H1 (cell line): Measurements from ENCODE around the gene SLC1A2. TPM values are rescaled to one million over a fixed set of nuclear protein-coding genes. Genes with fewer than 3 reads are reported as not detected.
A peak's percentile ranks its signal among the peaks of the same experiment; 100 is the strongest.

Experiments used
- CTCF ChIA-PET: fragments of 300-600 bp; sonication (Branson Sonifier 250); formaldehyde crosslinking; loops from one replicate; lab custom pipeline; 2021; ENCODE audit not compliant: partially characterized antibody; lab: Charles Lee
- POLR2A ChIA-PET: fragments of 300-600 bp; sonication (Branson Sonifier 250); formaldehyde crosslinking; loops from one replicate; lab custom pipeline; 2021; ENCODE audit warnings: inconsistent platforms; ENCODE audit not compliant: partially characterized antibody; lab: Charles Lee
- DNase-seq, 2 experiments: peaks; one replicate each; pipeline versions ENCODE4 v3.0.0 to v3.0.0-alpha.2; 2010 to 2022; ENCODE audit warnings: low spot score in 2 of 2, low read depth in 1 of 2, mixed read lengths in 1 of 2
- FAIRE-seq: peaks from 2 replicates; lab custom pipeline; 2011; peaks lifted over from hg19 to GRCh38; lab: Jason Lieb, UNC
- H2AFZ ChIP-seq: 2 replicates; pipeline ENCODE4 v1.8.1; 2012; ENCODE audit warnings: low read length, inconsistent platforms
- H2AK5ac ChIP-seq: 2 replicates; pipeline ENCODE4 v1.6.1; 2013; ENCODE audit warnings: low read depth, low read length
- H2BK120ac ChIP-seq: replicated peaks from 2 replicates; pipeline ENCODE3; 2013; ENCODE audit warnings: low read depth, low read length, inconsistent platforms
- H2BK12ac ChIP-seq: 2 replicates; pipeline ENCODE4 v1.6.1; 2013; ENCODE audit warnings: low read depth, low read length
- H2BK15ac ChIP-seq: 2 replicates; pipeline ENCODE4 v1.6.1; 2013; ENCODE audit warnings: low read length
- H2BK20ac ChIP-seq: 2 replicates; pipeline ENCODE4 v1.6.1; 2013; ENCODE audit warnings: low read length
- H2BK5ac ChIP-seq: 2 replicates; pipeline ENCODE4 v1.6.1; 2013; ENCODE audit warnings: low read depth, low read length
- H3K14ac ChIP-seq: 2 replicates; pipeline ENCODE4 v1.6.1; 2013; ENCODE audit warnings: inconsistent platforms; ENCODE audit not compliant: insufficient read length
- H3K18ac ChIP-seq: 2 replicates; pipeline ENCODE4 v1.6.1; 2013; ENCODE audit warnings: low read length; ENCODE audit errors: extremely low read depth
- H3K23ac ChIP-seq: 2 replicates; pipeline ENCODE4 v1.6.1; 2013; ENCODE audit warnings: inconsistent platforms; ENCODE audit not compliant: insufficient read length
- H3K23me2 ChIP-seq: 2 replicates; pipeline ENCODE4 v1.6.1; 2013; ENCODE audit warnings: low read depth, low read length
- H3K27ac ChIP-seq: 2 replicates; pipeline ENCODE4 v1.6.1; 2011; ENCODE audit warnings: low read depth, low read length, inconsistent platforms
- H3K27me3 ChIP-seq, 4 experiments: replicated peaks in 1 of 4; 1 replicate in 1 of 4; 2 replicates in 3 of 4; pipeline versions ENCODE4 v1.6.1 to v1.8.1; 2011 to 2013; ENCODE audit warnings: low read length in 3 of 4, mild to moderate bottlenecking in 3 of 4, inconsistent platforms in 2 of 4, mixed read lengths in 2 of 4, moderate library complexity in 1 of 4; ENCODE audit not compliant: control insufficient read depth in 3 of 4, insufficient read depth in 3 of 4; ENCODE audit errors: extremely low read depth in 1 of 4
- H3K36me3 ChIP-seq, 4 experiments: 2 replicates each; pipeline versions ENCODE4 v1.6.1 to v1.8.1; 2011 to 2013; ENCODE audit warnings: mild to moderate bottlenecking in 4 of 4, low read length in 3 of 4, moderate library complexity in 2 of 4, control low read depth in 1 of 4, inconsistent platforms in 1 of 4; ENCODE audit not compliant: insufficient read depth in 4 of 4, control insufficient read depth in 2 of 4
- H3K4ac ChIP-seq: replicated peaks from 2 replicates; pipeline ENCODE3; 2013; ENCODE audit warnings: low read length, low read depth, mixed read lengths, inconsistent platforms; ENCODE audit not compliant: insufficient read length
- H3K4me1 ChIP-seq, 4 experiments: replicated peaks in 1 of 4; 1 replicate in 1 of 4; 2 replicates in 3 of 4; pipeline versions ENCODE4 v1.6.1 to v1.8.1; 2011 to 2013; ENCODE audit warnings: low read length in 3 of 4, inconsistent platforms in 2 of 4, mixed read lengths in 1 of 4; ENCODE audit not compliant: insufficient read depth in 4 of 4, control insufficient read depth in 3 of 4
- H3K4me2 ChIP-seq, 2 experiments: 2 replicates each; pipeline versions ENCODE4 v1.6.1 to v1.8.1; 2011 to 2013; ENCODE audit warnings: low read depth in 2 of 2, low read length in 2 of 2, control low read depth in 1 of 2, inconsistent platforms in 1 of 2, mild to moderate bottlenecking in 1 of 2; ENCODE audit not compliant: insufficient read depth in 1 of 2
- H3K4me3 ChIP-seq, 4 experiments: fragments of 200-600, 300-600 bp in 1 of 4; sonication (generic), shearing (Covaris generic), sonication (Bioruptor Twin) in 1 of 4; 2 replicates each; pipeline versions ENCODE4 v1.5.1 to v1.8.1; 2011 to 2016; ENCODE audit warnings: low read length in 4 of 4, low read depth in 3 of 4, control low read depth in 2 of 4, inconsistent platforms in 2 of 4, mild to moderate bottlenecking in 2 of 4, mixed read lengths in 1 of 4, moderate library complexity in 1 of 4; ENCODE audit not compliant: insufficient read depth in 2 of 4; ENCODE audit errors: extremely low read depth in 1 of 4
- H3K56ac ChIP-seq: replicated peaks from 2 replicates; pipeline ENCODE3; 2013; ENCODE audit warnings: low read depth, mild to moderate bottlenecking, mixed read lengths, low read length, inconsistent platforms; ENCODE audit not compliant: insufficient read length
- H3K79me1 ChIP-seq: 2 replicates; pipeline ENCODE4 v1.6.1; 2013; ENCODE audit warnings: low read depth, low read length, control low read depth
- H3K79me2 ChIP-seq, 2 experiments: 2 replicates each; pipeline versions ENCODE4 v1.6.1 to v1.8.1; 2012 to 2013; ENCODE audit warnings: low read length in 2 of 2, mild to moderate bottlenecking in 2 of 2, inconsistent platforms in 1 of 2; ENCODE audit not compliant: insufficient read depth in 2 of 2, control insufficient read depth in 1 of 2
- H3K9ac ChIP-seq, 4 experiments: replicated peaks in 1 of 4; 1 replicate in 1 of 4; 2 replicates in 3 of 4; pipeline versions ENCODE4 v1.6.1 to v1.8.1; 2011 to 2013; ENCODE audit warnings: low read depth in 3 of 4, low read length in 3 of 4, control low read depth in 2 of 4, mild to moderate bottlenecking in 2 of 4, moderate library complexity in 2 of 4, inconsistent platforms in 1 of 4; ENCODE audit errors: extremely low read depth in 1 of 4
- H3K9me3 ChIP-seq, 2 experiments: 2 replicates each; pipeline versions ENCODE4 v1.6.1 to v1.8.1; 2012 to 2013; ENCODE audit warnings: mild to moderate bottlenecking in 2 of 2, moderate library complexity in 2 of 2, control low read depth in 1 of 2, inconsistent platforms in 1 of 2, low read depth in 1 of 2, low read length in 1 of 2, mixed read lengths in 1 of 2; ENCODE audit not compliant: insufficient read depth in 2 of 2
- H4K20me1 ChIP-seq, 2 experiments: replicated peaks in 1 of 2; 2 replicates each; pipeline versions ENCODE3 to v1.8.1; 2011 to 2013; ENCODE audit warnings: inconsistent platforms in 2 of 2, low read length in 2 of 2, mild to moderate bottlenecking in 1 of 2; ENCODE audit not compliant: insufficient read depth in 2 of 2, control insufficient read depth in 1 of 2
- H4K5ac ChIP-seq: 2 replicates; pipeline ENCODE4 v1.6.1; 2013; ENCODE audit warnings: low read length, low read depth, mixed read lengths, inconsistent platforms; ENCODE audit not compliant: insufficient read length
- H4K8ac ChIP-seq: 2 replicates; pipeline ENCODE4 v1.8.0; 2013; ENCODE audit warnings: mild to moderate bottlenecking, moderate library complexity, low read length, inconsistent platforms; ENCODE audit not compliant: insufficient read depth; ENCODE audit errors: extremely low read depth
- H4K91ac ChIP-seq: replicated peaks from 2 replicates; pipeline ENCODE3; 2013; ENCODE audit warnings: low read length, mixed read lengths, inconsistent platforms; ENCODE audit not compliant: insufficient read length
- CTBP2 ChIP-seq: IDR thresholded peaks from 2 replicates; pipeline ENCODE4 v1.7.0; 2011; ENCODE audit warnings: borderline replicate concordance, mild to moderate bottlenecking, moderate library complexity, mixed read lengths, low read length; ENCODE audit not compliant: insufficient read depth, insufficient read length
- EZH2 ChIP-seq: fragments of 200-600 bp; sonication (generic); IDR thresholded peaks from 2 replicates; pipeline ENCODE4 v1.7.1; 2012; ENCODE audit warnings: low read depth, mild to moderate bottlenecking, moderate library complexity, low read length, inconsistent platforms; ENCODE audit not compliant: severe bottlenecking
- FOSL1 ChIP-seq: IDR thresholded peaks from 2 replicates; pipeline ENCODE4 v1.6.1; 2011; ENCODE audit warnings: mild to moderate bottlenecking, low read depth, low read length, moderate library complexity; ENCODE audit not compliant: insufficient read depth
- HDAC2 ChIP-seq, 2 experiments: fragments of 300-600 bp in 1 of 2; sonication (generic) in 1 of 2; IDR thresholded peaks; 2 replicates each; pipeline ENCODE4 v1.6.1; 2011 to 2012; ENCODE audit warnings: low read depth in 2 of 2, low read length in 2 of 2, mild to moderate bottlenecking in 2 of 2, moderate library complexity in 2 of 2, borderline replicate concordance in 1 of 2, inconsistent platforms in 1 of 2
- RBBP5 ChIP-seq: IDR thresholded peaks from 2 replicates; pipeline ENCODE4 v1.7.1; 2012; ENCODE audit warnings: low read depth, mild to moderate bottlenecking, inconsistent platforms, low read length, moderate library complexity, borderline replicate concordance
- RNF2 ChIP-seq: fragments of 200-900, 300-1000 bp; sonication (generic); IDR thresholded peaks from 2 replicates; pipeline ENCODE4 v1.7.1; 2016; ENCODE audit warnings: borderline replicate concordance, low read depth, mild to moderate bottlenecking, antibody characterized with exemption, low read length; ENCODE audit not compliant: poor library complexity, severe bottlenecking; ENCODE audit errors: missing control alignments
- SUZ12 ChIP-seq: fragments of 200-600 bp; sonication (generic); IDR thresholded peaks from 2 replicates; pipeline ENCODE4 v1.6.1; 2012; ENCODE audit warnings: mild to moderate bottlenecking, inconsistent platforms, low read length, moderate library complexity, mixed read lengths
- WGBS, 2 experiments: shearing (Covaris generic) in 1 of 2; methylation state at CpG; one replicate each; pipeline versions ENCODE4 v1.1.6 to v1.1.7; 2013 to 2015; ENCODE audit warnings: low lambda C conversion rate in 2 of 2, mixed read lengths in 2 of 2, inconsistent platforms in 1 of 2, low coverage in 1 of 2, missing lambda C conversion rate in 1 of 2; ENCODE audit not compliant: insufficient replicate concordance in 2 of 2, insufficient coverage in 1 of 2, insufficient read length in 1 of 2; ENCODE audit errors: extremely low coverage in 1 of 2, missing lambda C conversion rate in 1 of 2; 5-methylcytosine and 5-hydroxymethylcytosine counted together
- polyA plus RNA-seq, 7 experiments: library from polyadenylated mRNA; depleted of rRNA in 3 of 7; stranded (reverse) in 5 of 7; unstranded in 2 of 7; fragments of >200 nt in 5 of 7; fragments of 200-250 nt in 2 of 7; gene quantifications; 1 replicate in 5 of 7; 2 replicates in 1 of 7; 4 replicates in 1 of 7; pipeline versions ENCODE4 v1.2.1 to v1.2.3, GENCODE V29; 2011 to 2013; ENCODE audit warnings: missing spikeins in 2 of 7, mixed read lengths in 2 of 7
- total RNA-seq: library from RNA; stranded (reverse); fragmentation: NEBNext Ultra II Directional; extraction: Animal tissue kit (Norgen Biotek cat#: 25700); gene quantifications from 2 replicates; pipeline ENCODE4 v1.2.1, GENCODE V29; 2021
- TF ChIP-seq, protein P1 (sequence below): IDR thresholded peaks from 2 replicates; pipeline ENCODE4 v1.6.1; 2012; ENCODE audit warnings: inconsistent platforms

The SLC1A2 gene
- total and polyA plus RNA-seq, 2 of the 8 experiments (the other 6 are each of a cell fraction or from before 2014, with no cell fraction given): 0.57 to 1.2 TPM

GRCh38 chr11:35418282-35419183 is 825 bp downstream of the SLC1A2 start:
- Histone ChIP-seq H4K8ac (no peak overlapping the region; the same call in 1 of the 2 replicates), H3K56ac (no peak overlapping the region), H2BK120ac (no peak overlapping the region), H3K4me3 (peak overlapping the region; percentile 61 to 94 (median 70)), H3K79me2 (no peaks in the 10 kb centered on the region), H2AFZ (no peak overlapping the region), H3K27ac (no peak overlapping the region), H3K4ac (no peak overlapping the region), H4K5ac (no peak overlapping the region), H3K18ac (no peak overlapping the region; the same call in 1 of the 2 replicates), H2BK15ac (no peak overlapping the region), H3K23ac (no peak overlapping the region), H3K23me2 (peaks cover 19% of the 10 kb centered on the region; the same call in 1 of the 2 replicates), H3K4me1 (peaks cover 0 to 8% (median 4%) of the 10 kb centered on the region in 4 experiments; a peak in 5 of 7 replicates), H3K9ac (no peak overlapping the region), H2BK20ac (no peak overlapping the region), H4K91ac (no peak overlapping the region), H2BK5ac (no peak overlapping the region), H2BK12ac (peak overlapping the region; percentile 68; the same call in 1 of the 2 replicates), H3K27me3 (peaks cover 30 to 84% (median 69%) of the 10 kb centered on the region in 4 experiments), H3K14ac (no peak overlapping the region), H3K36me3 (no peaks in the 10 kb centered on the region), H3K9me3 (no peaks in the 10 kb centered on the region), H2AK5ac (no peak overlapping the region), H3K4me2 (peak overlapping the region; percentile 92 to 98), H4K20me1 (peaks cover 0 to 4% of the 10 kb centered on the region in 2 experiments), H3K79me1 (no peaks in the 10 kb centered on the region)
- DNase-seq: peak in 1 of 2 experiments; percentile 72
- ChIA-PET POLR2A (no interaction called here), CTCF (interaction anchor here (1.4 to 1.7 kb wide), 2 partner anchors 41 to 842 kb away, joined by 3 read pairs; no protein-coding TSS in a partner anchor)
- 1% methylated on average over 58 of the region's 69 CpGs; no CpG with 5 or more reads in 1 of the 2 experiments for WGBS, 2 experiments
- no peak for FAIRE-seq
- no peak for TF ChIP-seq CTBP2
- TF ChIP-seq EZH2: peak; percentile 74
- TF ChIP-seq RNF2: peak; percentile 7
- peak; percentile 60 for TF ChIP-seq SUZ12
- TF ChIP-seq HDAC2 (IDR thresholded peaks at IDR 0.05; ENCODE audit: borderline replicate concordance in 1 of 2, low read depth in 2 of 2, low read length in 2 of 2): 0 out of 4 replicates have a peak, but pooled peaks of 1 of the 2 experiments have one; percentile 14
- peak; percentile 5; the same call in 1 of the 2 replicates for TF ChIP-seq RBBP5
- TF ChIP-seq, protein P1, sequence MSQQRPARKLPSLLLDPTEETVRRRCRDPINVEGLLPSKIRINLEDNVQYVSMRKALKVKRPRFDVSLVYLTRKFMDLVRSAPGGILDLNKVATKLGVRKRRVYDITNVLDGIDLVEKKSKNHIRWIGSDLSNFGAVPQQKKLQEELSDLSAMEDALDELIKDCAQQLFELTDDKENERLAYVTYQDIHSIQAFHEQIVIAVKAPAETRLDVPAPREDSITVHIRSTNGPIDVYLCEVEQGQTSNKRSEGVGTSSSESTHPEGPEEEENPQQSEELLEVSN: peak; percentile 48
- TF ChIP-seq FOSL1: no peak
